ENCODE data around the gene TRAF3.

TRAF3 gene

GRCh38 chr14:102868956-102869547 is 91.8 kb downstream of the TRAF3 start:
- DNase-seq (ENCODE audit: low read depth), result no peak
- no peak overlapping the region for H3K4me3 ChIP-seq (ENCODE audit: low read depth, low read length)
- TF ChIP-seq CTCF (conservative IDR thresholded peaks at IDR 0.05; ENCODE audit: low read depth, low read length), result no peak

- no peak overlapping the region for H3K4me3 ChIP-seq (ENCODE audit: low read depth, low read length)
- DNase-seq (ENCODE audit: low read depth), result no peak
- no peak for TF ChIP-seq CTCF (conservative IDR thresholded peaks at IDR 0.05; ENCODE audit: low read depth, low read length)
Observed at GRCh38 chr14:102870246-102870645, 93.0 kb downstream of the TRAF3 start.

- no peak overlapping the region for H3K4me3 ChIP-seq (ENCODE audit: low read depth, low read length)
- DNase-seq (ENCODE audit: low read depth), result no peak
- TF ChIP-seq CTCF (conservative IDR thresholded peaks at IDR 0.05; ENCODE audit: low read depth, low read length), result no peak
Observed at GRCh38 chr14:102870994-102871831, 94.0 kb downstream of the TRAF3 start.

- H3K4me3 ChIP-seq (ENCODE audit: low read depth, low read length), result no peak overlapping the region
- no peak for TF ChIP-seq CTCF (conservative IDR thresholded peaks at IDR 0.05; ENCODE audit: low read depth, low read length)
- no peak for DNase-seq (ENCODE audit: low read depth)
Observed at GRCh38 chr14:102872020-102872419, 94.8 kb downstream of the TRAF3 start.

- no peak overlapping the region for H3K4me3 ChIP-seq (ENCODE audit: low read depth, low read length)
- no peak for TF ChIP-seq CTCF (conservative IDR thresholded peaks at IDR 0.05; ENCODE audit: low read depth, low read length)
- DNase-seq (ENCODE audit: low read depth), result no peak
Observed at GRCh38 chr14:102873131-102873530, 95.9 kb downstream of the TRAF3 start.

GRCh38 chr14:102873546-102874061 is 96.4 kb downstream of the TRAF3 start:
- TF ChIP-seq CTCF (conservative IDR thresholded peaks at IDR 0.05; ENCODE audit: low read depth, low read length), result no peak
- no peak for DNase-seq (ENCODE audit: low read depth)

More at GRCh38 chr14:102873546-102874061, 96.4 kb downstream of the TRAF3 start:
- no peak overlapping the region for H3K4me3 ChIP-seq (ENCODE audit: low read depth, low read length)
